GM12872 (cell line): ENCODE data around the gene JPH3.

Experiments used
- TF ChIP-seq, protein P1 (sequence below): IDR thresholded peaks from 3 replicates; pipeline ENCODE4 v1.5.1; 2011; ENCODE audit warnings: low read depth, mild to moderate bottlenecking, low read length, moderate library complexity; ENCODE audit not compliant: insufficient read depth

Gene JPH3

DNA sequence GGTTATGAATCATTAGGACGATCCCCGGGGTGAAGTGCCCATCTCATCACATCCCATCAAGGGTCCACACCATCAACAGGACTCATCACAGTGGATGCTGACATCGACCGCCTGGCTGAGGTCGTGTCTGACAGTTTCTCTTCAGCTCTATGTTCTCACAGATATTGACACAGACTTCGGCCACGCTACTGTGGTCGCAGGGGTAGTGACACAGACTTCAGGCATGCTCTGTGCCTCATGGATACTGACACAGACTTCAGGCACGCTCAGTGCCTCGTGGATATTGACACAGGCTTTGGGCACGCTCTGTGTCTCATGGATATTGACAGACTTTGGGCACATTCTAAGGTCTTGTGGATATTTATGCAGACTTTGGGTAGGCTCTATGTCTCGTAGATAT, 113.3 kb downstream of the JPH3 start:
- TF ChIP-seq, protein P1, sequence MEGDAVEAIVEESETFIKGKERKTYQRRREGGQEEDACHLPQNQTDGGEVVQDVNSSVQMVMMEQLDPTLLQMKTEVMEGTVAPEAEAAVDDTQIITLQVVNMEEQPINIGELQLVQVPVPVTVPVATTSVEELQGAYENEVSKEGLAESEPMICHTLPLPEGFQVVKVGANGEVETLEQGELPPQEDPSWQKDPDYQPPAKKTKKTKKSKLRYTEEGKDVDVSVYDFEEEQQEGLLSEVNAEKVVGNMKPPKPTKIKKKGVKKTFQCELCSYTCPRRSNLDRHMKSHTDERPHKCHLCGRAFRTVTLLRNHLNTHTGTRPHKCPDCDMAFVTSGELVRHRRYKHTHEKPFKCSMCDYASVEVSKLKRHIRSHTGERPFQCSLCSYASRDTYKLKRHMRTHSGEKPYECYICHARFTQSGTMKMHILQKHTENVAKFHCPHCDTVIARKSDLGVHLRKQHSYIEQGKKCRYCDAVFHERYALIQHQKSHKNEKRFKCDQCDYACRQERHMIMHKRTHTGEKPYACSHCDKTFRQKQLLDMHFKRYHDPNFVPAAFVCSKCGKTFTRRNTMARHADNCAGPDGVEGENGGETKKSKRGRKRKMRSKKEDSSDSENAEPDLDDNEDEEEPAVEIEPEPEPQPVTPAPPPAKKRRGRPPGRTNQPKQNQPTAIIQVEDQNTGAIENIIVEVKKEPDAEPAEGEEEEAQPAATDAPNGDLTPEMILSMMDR = no peak

DNA sequence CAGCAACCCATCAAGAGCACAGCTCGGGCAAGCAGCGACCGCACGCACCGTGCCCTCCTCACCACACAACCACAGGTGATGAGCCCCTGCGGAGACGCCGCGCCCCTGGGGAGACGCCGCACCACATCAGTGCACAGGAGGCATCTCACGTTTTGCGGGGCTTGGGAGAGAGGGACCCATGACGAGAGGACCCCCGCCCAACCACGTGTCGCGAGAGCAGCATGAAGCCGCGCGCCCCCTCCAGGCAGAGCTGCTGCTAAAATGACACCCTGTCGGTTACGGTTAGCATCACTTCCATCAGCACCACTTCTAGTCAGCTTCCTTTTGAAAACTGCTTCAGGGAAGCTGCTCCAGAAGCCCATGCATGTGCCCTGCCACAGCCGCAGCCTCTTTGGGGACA, 118.1 kb downstream of the JPH3 start:
- TF ChIP-seq, protein P1 = no peak

DNA sequence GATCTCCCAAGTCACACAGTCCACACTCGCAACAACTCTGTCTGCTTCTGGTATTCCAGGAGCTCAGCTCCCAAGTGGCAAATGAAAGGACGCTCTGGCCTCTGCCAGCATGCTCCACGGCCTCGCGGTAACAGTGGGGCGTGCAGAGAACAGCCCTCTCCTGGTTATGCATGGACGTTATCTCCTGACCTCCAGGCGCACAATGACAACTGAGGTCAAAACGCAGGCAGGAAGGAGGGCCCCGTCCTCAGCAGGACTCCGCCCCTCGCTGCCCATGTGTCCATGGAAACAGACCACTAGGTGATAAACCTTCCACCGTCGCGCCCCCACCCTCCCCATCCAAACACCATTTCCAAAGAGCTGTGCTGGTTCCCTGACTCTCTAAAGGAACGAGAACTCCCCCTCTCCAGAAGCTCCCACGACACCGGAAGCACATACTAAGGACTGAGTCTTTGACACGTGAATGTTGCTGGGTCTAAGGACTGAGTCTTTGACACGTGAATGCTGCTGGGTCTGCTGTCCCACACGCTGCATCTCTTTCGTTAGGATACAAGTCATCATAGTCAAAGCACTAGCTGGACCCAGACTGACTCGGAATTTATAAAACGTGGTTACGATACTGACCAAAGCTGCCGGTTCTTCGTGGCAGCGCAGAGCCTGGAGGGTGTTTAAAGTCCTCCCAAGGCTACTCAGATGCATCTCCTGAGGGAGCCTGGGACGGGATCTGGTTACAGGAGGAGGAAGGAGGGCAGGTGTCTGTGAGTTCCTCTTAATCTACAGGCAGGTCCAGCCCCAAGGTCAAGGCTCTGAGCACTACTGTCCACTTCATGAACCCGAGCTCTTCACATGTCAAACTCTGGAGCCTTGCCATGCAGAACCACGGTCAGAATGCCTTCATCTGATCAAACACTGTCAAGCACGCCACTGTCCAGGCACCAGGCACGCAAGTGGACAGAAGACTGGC, 119.6 kb downstream of the JPH3 start:
- TF ChIP-seq, protein P1 = no peak

DNA sequence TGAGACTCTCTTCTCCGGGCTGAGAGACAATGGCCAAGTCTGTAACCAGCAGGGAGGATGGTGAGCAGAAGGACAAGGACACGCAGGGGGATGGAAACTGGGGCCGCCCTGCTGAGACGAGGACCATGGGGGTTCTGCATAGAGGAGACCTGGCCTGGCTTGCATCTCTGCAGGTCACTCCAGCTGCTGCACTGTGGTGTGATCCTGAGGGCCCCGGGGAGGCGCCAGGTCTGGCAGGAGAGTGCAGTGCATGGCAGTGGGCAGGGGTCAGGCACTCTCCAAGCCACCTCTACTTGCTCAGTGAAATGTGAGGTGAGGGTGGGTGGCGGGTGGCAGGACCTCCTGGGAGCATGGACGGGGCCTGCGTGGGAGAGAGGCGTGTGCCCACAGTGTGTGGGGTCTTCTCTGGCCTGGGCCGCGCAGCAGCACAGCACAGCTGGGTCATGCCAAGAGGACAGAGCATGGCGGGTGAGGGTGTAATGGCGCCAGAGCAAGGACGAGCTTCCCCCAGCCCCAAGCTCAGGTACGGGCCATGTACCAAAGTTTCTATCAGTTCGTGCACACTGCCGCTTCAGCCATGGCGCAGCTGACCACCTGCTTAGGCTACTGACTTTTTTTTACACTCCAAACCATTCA, 120.4 kb downstream of the JPH3 start:
- TF ChIP-seq, protein P1 = no peak

DNA sequence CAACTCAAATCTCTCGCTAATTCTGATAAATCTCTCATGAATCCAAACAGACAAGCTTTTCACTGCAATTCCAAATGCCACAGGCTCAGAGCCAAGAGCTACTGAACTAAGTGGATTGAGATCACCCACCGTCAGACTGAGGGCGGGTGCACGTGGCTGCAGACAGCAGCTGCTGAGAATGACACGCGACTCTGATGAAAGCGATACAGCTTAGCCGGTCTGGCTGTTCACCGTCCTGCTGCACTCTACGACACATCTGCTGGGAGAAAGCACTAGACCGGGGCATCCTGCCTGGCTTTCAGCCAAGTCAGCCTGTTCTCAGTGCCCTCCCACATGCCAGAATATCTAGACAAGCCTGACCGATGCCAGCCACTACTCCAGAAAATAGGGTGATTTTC, 120.9 kb downstream of the JPH3 start:
- TF ChIP-seq, protein P1 = no peak

DNA sequence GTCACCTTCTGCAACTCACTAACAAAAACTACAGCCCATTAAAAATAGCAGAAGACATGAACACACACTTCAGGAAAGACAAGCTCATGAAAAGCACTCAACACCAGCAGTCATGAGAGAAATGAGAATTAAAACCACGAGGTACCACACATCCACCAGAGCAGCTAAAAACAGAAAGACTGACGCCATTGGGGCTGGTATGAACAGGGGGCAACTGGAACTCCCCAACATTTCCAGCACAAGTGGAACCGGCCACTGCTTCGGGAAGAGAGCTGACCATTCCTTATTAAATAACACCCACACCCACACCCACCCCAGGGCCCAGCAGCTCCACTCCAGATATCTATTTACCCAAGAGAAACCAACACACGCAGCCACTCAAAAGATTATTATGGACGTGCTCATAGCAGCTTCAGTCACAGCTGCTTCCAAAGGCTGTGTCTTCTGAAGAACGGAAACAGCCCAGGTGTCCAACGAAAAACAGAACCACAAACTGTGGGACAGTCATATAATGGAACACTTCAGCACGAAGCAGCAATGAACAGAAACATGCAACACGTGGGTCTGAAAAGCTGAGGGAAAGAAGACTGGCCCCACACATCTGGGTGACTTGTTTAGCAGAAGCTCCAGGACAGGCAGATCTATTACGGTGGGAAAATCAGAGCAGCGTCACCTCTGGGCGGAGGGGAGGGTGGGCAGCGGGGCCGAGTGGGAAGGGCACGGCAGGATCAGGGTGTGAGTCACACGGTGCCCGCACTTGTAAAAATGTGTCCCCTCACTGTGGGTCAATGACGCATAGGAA, 122.4 kb downstream of the JPH3 start:
- TF ChIP-seq, protein P1 = no peak
